AG09319 (cell line): ENCODE data around the gene TAS2R40.

ENCODE experiments used
- DNase-seq: peaks from one replicate; pipeline ENCODE4 v3.0.0-alpha.2; 2010; ENCODE audit warnings: low read depth; ENCODE audit errors: extremely low read depth
- TF ChIP-seq, protein P1 (sequence below): IDR thresholded peaks from 2 replicates; pipeline ENCODE4 v1.5.1; 2011; ENCODE audit warnings: low read depth, mild to moderate bottlenecking, inconsistent platforms, low read length, moderate library complexity

The TAS2R40 gene

GRCh38 chr7:143214789-143215679 is 6.8 kb upstream of the TAS2R40 start:
- peak; percentile 66 for DNase-seq
- TF ChIP-seq, protein P1, sequence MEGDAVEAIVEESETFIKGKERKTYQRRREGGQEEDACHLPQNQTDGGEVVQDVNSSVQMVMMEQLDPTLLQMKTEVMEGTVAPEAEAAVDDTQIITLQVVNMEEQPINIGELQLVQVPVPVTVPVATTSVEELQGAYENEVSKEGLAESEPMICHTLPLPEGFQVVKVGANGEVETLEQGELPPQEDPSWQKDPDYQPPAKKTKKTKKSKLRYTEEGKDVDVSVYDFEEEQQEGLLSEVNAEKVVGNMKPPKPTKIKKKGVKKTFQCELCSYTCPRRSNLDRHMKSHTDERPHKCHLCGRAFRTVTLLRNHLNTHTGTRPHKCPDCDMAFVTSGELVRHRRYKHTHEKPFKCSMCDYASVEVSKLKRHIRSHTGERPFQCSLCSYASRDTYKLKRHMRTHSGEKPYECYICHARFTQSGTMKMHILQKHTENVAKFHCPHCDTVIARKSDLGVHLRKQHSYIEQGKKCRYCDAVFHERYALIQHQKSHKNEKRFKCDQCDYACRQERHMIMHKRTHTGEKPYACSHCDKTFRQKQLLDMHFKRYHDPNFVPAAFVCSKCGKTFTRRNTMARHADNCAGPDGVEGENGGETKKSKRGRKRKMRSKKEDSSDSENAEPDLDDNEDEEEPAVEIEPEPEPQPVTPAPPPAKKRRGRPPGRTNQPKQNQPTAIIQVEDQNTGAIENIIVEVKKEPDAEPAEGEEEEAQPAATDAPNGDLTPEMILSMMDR: no peak; the same call in none of the 2 replicates

GRCh38 chr7:143216151-143216550 is 5.7 kb upstream of the TAS2R40 start:
- TF ChIP-seq, protein P1: no peak
- no peak for DNase-seq

DNA sequence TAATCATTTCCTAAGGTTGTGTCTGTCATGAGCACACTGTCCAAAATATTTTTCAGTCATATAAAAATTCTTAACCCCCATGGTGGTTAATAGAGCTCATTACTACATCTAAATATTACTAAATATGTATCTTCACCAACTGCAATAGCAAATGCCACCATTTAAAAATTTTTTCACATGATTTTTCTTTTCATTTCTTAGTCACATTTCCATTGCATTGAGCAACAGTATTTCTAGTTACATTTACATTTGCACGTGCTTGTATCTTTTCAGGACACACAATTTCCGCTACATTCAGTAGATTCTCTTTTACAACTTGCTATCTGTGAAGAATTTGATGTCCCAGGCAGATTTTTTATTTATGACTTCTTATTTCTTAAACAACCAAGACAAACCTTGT is 5.2 kb upstream of the TAS2R40 start:
- TF ChIP-seq, protein P1: no peak
- DNase-seq: no peak

- DNase-seq: no peak
- TF ChIP-seq, protein P1: no peak
Observed at GRCh38 chr7:143217806-143218205, 4.0 kb upstream of the TAS2R40 start.

DNA sequence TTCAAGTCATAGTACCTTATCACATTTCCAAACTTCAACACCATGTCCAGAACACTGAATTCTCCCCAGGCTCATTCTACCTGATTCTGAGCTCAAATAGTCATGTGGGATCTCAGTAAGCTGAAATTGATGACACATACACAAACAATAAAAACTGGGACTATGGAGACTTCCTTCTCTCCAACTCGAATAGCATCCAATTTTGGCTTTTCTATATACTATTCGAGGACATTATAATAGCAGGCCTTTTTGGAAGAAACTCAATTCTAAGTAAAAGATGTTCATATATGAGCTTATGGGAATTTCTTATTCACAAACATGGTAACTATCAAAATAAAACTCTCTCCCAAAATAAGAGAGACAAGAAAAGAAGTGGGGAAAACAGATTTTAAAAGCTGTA is 551 bp upstream of the TAS2R40 start:
- no peak for DNase-seq
- TF ChIP-seq, protein P1: no peak

DNA sequence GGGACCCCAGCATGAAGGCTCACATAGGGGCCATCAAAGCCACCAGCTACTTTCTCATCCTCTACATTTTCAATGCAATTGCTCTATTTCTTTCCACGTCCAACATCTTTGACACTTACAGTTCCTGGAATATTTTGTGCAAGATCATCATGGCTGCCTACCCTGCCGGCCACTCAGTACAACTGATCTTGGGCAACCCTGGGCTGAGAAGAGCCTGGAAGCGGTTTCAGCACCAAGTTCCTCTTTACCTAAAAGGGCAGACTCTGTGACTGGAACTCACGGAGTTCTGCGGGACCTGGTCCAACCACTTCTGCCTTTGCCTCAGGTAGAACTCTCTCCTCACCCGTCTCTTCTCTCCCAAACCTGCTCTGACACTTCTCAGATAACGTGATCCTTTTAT is 945 bp downstream of the TAS2R40 start:
- no peak for DNase-seq
- TF ChIP-seq, protein P1: no peak

- TF ChIP-seq, protein P1: no peak
Observed at GRCh38 chr7:143223784-143224183, 1.9 kb downstream of the TAS2R40 start.

More at GRCh38 chr7:143223784-143224183, 1.9 kb downstream of the TAS2R40 start:
- no peak for DNase-seq
